ENCODE measurements around the gene ZNF581.
A peak's percentile ranks its signal among the peaks of the same experiment; 100 is the strongest.

Gene ZNF581

DNA sequence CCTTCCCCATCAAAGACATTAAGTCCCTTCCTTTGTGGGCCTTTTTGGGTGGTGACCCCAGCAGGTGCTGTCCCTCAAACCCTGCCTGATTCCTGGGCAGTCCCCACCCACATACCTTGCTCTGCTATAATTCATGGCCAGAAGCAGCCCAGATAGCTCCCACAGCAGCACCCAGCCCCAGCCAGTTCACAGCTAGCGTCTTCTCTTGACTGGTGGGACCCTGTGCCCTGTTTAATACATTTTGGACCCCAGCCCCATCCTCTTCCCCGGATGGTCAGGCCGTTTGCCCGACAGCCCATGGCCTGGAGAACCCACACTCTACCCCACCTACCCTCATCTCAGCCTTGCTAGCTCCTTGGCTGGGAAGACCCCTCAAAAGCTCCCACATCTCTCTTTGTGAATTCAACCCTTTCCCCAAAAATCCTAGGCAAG lies 6.7 kb downstream of the ZNF581 start:
- DNase-seq: no peak

DNA sequence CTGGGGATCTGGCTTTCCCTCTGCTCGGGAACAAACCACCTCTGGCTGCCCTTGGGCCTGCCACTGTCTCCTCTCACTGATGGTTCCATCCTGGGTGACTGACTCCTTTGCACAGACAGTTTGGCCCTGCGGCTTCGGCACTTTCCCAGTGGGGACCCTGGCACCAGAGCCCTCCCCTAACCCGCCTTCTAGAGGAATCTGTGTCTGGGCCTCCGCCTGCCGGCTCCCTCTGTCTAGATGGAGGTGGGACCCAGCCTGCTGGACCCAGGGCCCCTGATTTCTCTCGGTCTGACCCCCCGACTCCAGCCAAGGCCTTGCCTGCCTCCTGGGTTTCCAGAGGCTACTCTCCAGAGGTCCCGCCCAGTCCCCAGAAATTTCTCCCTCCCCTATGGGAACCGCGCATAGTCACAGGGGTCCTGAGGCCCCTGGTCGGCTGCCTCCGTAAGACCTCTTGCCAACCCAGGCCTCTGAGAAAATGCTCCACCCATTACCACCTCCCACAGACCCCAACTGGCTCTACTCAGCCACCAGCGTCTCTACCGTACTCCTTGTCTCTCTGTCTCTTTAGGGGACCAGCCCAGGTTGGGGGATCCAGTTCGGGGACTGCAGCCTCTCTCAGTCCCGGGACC lies 7.3 kb downstream of the ZNF581 start:
- no peak for DNase-seq

DNA sequence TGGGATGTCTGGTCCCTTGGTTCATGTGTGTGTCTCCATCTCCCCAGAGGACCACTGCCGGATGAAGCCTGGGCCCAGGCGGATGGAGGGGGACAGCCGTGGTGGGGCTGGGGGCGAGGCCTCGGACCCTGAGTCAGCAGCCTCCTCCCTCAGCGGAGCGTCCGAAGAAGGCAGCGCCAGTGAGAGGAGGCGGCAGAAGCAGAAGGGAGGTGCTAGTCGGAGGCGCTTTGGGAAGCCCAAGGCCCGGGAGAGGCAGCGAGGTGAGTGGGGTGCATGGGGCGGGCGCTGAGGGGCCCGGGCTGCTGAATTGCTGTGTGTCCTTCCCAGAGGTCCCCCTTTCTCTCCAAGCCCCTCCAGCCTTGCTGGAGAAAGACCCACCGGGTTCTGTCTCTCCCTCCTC lies 7.8 kb downstream of the ZNF581 start:
- DNase-seq: no peak

DNA sequence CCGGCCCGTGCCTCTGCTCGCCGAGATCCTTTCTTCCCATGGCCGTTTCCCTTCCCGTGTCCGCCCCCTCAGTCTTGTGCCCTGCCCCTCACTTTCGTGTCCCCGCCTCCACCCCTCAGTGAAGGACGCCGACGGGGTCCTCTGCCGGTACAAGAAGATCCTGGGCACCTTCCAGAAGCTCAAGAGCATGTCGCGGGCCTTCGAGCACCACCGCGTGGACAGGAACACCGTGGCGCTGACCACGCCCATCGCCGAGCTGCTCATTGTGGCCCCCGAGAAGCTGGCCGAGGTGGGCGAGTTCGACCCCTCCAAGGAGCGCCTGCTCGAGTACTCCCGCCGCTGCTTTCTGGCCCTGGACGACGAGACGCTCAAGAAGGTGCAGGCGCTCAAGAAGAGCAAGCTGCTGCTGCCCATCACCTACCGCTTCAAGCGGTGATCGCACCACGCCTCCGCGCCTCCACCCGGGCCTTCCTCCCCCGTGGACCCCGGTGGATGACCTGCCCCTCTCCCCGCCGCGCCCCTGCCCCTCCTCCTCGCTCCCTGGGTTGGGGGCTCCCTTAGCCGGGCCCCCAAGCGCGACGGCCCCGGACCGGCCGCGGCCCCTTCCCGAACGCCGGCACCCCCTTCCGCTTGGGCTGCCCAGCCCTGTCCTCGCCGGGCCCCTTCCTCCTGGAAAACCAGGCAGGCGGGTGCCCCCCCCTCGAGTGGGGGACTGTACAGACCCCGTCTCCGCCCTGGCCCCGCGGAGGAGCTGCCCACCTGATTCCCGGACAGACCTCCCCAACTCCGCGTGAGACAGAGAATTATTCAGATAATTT lies 9.1 kb downstream of the ZNF581 start:
- no peak for DNase-seq

DNA sequence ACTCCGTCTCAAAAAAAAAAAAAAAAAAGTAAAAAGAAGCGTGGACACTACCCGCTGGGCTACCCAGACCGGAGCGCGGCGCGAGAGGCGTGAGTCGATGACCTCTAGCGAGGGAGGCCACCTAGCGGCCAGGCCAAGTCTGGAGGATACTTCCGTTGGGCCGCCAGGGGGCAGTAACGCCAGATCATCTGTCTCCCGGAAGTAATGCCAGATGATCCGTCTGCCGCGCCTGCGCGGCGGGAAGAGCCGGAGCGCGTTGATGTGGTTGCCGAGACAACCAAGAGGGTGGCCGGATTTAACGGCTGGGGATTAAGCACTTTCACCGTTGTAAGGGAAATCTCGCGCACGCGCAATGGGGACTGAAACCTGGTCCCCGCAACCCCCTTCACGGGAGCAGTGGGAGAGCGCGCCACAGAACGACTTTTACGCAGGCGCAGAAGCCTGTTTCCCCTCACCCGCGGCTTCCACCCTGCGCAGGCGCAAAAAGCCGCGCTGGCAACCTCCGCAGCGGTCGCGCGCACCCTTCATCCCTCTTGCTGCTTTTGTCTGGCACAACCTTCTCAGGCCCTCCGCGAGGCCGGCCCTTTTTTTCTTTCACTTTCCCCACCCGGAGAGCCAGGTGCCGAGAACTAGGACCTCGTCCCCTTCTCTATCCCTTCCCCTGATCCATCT lies 10.3 kb downstream of the ZNF581 start:
- peak; percentile 98 for DNase-seq

DNA sequence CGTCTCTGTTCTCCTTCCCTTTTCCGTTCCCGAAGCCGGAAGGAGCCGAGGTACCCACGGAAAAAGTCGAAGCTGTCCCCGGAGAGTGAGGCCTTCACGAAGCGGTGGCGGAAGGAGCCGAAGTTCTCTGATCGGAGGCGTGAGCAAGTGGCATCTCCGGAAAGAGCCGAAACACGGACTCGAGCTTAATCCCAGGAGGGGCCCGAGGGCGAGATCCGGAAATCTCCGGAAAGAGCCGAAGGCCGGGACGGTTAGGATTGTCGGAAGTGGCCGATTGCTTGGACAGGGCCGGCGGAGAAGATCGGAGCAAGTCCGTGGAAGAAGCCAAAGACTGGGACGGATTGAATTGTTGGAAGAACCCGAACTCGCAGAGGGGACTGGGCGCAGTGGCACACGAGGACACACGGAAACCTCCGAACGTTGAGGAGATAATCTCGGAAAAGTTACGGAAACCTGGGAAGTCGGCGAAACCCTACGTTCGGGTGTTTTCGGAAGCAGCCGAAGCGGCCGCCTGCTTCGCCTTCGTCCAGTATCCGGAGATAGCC lies 10.9 kb downstream of the ZNF581 start:
- DNase-seq: peak; percentile 99

DNA sequence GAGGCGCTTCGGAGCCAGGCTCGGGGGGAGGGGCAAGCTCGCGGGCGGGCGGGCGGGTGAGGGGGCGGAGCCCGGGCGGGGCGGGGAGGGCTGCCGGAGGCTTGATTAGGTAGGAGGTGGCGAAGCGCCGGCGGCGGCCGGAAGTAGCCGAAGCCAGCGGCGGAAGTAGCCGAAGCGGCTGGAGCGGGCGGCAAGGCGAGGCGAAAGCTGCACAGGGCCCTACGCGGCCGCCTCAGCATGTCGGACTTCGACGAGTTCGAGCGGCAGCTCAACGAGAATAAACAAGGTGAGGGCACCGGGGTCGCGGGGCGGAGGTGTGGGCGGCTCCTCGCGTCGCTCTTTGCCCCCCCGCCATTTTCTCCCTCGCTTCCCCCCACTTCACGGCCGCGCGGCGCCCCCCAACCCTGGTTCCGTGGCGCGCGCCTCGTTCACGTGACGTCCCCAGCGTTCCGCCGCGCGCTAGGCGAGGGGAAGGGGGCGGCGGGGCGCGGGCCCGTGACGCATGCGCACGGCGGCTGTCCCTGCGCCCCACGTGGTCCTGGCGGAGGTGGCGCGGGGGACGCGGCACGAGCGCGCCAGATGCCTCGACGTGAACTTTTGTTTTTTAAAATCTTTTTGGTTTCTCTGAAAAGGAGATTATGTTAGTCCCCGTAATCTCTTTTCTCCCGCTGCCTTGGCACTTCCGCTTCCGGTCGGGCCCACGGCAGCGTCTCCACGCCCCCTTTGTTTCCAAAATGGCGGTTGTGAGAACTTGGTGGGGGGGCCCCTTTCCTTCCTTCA lies 11.6 kb downstream of the ZNF581 start, which contains the start of gene U2AF2:
TSS of gene U2AF2 (plus strand) at position 168 of the 780 bp plus-strand sequence. CDS start at position 238, 70 bp downstream.
- DNase-seq: peak; percentile 97

DNA sequence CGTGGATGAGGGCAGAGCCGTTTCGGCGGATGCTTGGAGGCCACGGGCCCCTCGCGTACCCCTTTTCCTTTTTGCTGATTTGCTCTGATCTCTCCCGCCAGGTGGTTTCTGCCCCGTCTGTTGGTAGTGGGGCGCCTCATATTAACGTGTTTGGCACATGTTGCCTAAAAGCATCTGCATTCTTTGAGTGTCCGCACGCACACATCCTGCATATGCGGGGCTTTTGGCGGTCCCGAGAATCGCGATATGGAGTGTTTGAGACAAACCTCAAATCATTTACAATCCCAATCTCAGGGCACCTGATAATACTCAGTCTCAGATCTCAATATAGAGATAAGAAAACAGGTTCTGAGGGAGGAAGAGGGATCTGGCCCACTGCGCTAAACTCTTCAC lies 12.2 kb downstream of the ZNF581 start:
- DNase-seq: no peak

DNA sequence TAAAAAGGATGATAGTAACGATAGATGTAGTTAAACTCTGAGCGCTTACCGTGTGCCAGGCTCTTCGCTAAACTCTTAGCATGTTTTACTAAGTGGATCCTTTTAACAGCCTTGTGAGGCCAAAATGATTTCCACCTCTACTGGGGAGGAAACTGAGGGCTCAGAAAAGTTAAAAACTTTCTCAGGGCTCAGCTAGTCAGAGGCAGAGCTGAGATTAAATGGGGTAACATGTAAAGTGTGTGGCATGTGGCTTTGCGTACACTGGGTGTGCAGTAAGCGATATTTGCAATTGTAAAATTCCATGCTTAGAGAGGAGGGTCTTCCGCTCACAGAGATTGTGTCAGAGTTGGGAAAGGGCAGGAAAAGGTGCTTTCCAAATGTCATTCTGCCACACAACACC lies 13.1 kb downstream of the ZNF581 start:
- DNase-seq: no peak

DNA sequence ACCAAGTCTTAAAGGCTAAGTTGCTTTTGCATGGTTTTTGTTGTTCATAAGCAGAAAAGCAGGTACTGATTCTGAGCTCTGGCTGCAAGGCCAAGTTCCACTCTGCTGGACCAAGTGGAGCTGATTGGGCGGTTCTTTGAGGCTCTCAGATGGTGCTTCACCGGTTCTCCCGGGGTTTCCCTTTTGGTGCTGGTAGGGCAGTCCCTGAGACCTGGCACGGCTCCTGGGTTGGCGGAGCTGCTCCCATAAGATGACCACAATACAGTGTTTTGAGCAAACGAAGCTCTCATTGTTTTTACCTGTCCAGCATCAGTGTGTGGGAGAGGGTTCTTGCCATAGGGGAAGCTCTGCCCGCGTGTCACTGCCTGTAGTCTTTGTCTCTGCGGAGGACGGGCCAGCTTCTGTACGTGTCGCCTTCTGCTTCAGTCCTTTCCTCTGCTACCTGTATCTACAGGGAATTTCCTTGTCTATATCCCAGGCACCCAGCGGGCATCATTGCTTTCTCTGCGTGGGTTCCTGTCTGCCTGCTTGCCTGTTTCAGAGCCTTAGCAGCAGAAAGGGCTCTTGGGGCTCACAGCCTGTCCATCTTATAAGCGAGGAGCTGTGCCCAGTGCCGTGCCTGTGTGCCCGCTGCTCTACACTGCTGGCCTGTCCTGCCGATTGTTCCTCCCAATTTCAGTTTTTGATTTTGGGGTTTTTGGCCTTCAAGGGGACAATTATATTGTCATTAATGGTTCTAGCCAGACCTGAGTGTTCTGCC lies 13.7 kb downstream of the ZNF581 start:
- no peak for DNase-seq

DNA sequence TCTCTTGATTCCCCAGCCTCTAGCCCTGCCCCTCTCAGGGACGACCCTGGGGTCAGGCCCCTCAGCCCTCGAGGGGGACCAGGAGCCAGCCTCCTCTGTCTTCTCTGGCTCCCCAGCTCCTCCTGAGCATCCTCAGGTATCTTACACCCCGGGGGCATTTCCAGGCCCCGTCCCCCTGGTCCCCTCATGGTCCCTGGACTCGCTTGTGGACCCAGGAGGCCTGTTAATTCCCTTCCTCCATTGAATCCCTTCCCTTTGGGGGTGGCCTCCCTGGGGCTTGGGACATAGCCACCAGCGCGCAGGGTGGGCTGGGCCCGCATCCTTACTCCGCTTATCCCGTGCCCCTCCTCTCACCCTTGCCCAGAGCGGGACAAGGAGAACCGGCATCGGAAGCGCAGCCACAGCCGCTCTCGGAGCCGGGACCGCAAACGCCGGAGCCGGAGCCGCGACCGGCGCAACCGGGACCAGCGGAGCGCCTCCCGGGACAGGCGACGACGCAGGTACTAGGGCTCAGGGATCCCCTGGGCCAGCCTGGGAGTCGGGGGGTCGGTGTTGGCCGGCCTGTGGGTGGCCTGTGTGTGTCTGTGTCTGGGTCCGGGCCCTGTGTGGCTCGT lies 15.5 kb downstream of the ZNF581 start:
- DNase-seq: no peak

DNA sequence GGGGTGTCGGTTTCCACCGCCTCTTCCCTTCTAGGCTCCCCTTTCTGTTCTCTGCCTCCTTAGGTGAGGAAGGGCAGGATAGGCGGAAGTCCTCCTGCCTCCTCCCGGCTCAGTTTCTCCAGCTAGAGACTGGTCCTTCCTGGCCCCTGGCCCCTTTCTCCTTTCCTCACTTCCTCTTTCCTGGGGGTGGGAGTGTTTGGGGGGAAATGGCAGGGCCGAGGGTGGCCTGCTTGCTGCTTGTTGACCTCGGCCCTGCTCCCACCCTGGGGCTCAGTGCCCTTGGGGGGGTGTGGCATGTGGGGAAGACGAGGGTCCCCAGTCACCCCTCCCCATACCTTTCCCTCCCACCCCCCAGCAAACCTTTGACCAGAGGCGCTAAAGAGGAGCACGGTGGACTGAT lies 16.4 kb downstream of the ZNF581 start:
- no peak for DNase-seq

DNA sequence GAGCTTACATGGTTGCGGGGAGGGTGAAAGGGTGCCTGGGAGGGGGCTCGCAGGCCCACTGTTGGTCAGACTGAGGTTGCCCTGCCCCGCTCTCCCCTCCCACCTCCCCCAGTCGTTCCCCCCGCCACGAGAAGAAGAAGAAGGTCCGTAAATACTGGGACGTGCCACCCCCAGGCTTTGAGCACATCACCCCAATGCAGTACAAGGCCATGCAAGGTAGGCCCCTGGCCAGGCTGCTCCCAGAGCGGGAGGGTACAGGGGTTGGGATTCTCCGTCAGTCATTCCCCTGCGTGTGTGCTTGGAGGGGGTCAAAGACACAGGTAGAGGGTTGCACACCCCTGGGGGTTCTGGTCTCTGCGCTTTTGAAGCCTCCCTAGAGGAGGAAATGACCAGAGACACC lies 17.0 kb downstream of the ZNF581 start:
- no peak for DNase-seq

DNA sequence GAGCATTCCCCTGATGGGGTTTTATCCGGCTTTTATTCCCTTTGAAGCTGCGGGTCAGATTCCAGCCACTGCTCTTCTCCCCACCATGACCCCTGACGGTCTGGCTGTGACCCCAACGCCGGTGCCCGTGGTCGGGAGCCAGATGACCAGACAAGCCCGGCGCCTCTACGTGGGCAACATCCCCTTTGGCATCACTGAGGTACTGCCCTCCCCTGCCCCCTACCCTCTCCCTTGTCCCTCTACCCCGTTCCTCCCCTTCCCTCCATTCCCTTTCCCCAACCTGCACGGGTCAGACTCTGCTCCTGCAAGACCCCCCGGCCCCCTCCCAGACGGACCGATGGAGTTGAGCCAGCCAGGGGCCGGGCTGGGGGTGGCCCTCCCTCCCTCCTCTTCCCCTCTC lies 17.5 kb downstream of the ZNF581 start:
- DNase-seq: no peak

DNA sequence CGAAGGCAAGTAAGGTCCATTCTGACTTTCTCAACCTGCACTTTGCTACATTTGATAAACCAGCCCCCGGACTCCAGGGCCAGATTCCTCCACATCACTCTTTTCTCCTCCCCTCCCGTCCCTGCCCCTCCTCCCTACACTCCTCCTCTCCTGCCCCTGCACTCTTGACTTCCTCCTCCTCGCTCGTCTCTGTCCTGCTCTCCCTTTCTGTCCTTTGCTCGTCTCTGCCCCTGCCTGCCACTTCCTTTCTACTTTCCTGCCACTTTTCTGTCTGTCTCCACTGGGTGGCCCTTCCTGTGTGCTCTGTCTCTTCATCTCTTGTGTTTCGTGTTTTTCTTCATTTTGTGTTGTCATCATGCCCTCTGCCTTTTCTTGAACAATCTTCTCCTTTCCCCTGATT lies 18.4 kb downstream of the ZNF581 start:
- no peak for DNase-seq

DNA sequence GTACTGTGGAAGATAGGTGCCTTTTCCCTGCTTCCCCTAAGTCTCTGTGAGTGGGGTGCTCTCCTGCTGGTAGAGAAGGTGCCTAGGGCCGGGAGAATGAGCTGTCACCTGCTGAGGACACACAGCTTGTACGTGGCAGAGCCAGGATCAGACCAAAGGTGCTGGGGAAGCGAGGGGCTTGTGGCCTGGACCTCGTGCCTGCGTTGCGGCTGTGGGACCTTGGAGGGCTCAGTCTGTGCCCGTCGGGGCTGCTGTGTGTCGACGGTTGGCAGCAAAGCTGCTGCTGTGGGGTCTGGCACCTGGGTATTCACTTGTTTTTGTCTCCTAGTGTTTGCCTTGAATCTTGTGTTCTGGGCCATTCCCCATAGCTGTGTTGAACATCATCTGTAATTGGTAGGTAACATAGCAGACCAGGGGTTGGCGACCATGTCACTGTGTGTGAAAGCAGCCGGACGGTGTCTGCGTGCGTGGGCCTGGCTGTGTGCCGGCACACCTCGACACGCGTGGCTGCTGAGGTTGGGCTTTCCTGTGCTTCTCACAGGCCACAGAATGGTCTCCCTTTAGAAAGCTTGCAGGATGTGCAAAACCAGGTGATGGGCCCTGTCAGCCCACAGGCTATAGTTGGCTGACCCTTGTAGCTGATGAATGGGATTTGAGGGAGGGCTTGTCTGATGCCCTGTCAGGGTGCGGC lies 20.5 kb downstream of the ZNF581 start:
- no peak for DNase-seq

DNA sequence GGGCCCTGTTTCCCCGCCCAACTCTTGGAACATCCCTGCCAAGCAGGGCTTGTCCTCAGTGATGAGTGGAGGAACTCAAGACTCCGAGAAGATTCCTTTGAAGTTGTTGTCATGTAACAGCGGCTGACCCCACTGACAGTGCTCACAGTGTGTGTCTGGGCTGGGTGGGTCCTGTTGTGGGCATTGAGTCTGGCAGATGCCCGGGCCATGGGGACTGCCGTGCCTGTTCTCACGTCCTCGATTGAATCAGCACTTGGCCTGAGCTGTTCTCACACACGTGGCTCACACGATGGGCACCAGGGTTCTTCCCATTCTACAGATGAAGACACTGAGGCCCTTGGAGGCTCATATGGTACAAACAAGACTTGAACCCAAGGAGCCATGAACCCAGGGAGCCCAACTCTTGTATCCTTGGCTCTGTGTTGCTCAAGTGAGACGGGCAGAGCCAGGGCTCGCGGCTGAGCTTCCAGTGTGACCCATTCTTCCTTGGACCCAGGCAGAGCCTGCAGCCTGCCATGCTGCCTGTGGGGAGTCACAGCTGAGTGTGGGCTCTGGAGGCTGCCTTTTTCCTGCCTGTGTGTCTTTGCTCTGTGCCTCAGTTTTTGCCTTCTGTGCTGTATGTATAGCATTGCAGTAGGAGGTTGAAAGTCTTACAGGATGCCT lies 23.0 kb downstream of the ZNF581 start:
- no peak for DNase-seq

DNA sequence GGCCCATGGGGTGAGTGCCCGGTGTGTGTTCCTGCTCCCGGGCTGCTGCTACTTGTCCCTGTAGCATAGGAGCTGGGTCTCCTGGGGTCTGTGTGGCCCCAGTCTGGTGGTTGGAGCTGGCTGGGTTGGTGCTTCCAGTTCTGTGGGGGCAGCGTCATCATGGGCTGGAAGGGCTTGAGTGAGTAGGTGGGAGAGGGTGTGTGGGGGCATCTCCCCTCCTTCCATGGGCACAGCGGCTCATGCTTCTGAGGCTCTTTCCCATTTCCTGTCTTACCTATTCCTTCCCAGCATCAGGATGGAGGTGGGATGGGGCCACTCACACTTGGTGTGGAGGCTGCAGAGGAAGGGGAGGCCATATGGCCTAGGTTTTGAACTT lies 23.5 kb downstream of the ZNF581 start:
- DNase-seq: no peak

DNA sequence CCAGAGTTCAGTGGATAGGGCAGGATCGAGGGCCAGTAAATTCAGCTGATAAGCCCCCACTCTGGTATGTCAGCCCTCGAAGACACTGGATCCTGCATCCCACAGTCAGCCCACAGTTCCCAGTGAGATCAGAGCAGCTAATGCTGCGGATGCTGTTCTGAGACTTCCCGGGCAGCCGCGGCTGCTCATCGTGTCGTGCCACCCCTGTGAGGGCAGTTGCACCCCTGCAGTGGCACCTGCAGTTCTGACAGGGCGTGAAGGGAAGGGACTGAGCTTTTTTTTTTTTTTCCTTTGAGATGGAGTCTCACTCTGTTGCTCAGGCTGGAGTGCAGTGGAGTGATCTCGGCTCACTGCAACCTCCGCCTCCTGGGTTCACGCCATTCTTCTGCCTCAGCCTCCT lies 24.1 kb downstream of the ZNF581 start:
- no peak for DNase-seq

DNA sequence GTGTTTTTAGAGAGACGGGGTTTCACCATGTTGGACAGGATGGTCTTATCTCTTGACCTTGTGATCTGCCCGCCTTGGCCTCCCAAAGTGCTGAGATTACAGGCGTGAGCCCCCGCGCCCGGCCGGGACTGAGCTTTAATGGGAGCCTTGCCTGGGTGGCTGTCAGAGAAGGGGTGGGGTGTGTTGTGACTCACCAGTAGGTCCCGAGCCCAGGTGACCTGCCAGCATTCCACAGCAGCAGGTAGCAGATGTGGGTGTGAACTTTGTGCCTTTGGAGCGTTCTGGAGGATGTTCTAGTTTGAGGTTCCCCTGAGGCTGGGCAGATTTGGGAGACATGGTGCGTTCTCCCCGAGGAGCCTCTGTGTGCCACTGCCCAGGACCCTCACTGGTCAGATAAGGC lies 24.5 kb downstream of the ZNF581 start:
- DNase-seq: no peak
